ENCODE measurements around the gene BBX.

GRCh38 chr3:107599772-107600145, 77.0 kb downstream of the BBX start:
- TF ChIP-seq CTCF (conservative IDR thresholded peaks at IDR 0.05; ENCODE audit: low read depth, low read length) (no peak), POLR2A (IDR thresholded peaks at IDR 0.05; ENCODE audit: low read depth, low read length) (no peak), BHLHE40 (IDR thresholded peaks at IDR 0.05; ENCODE audit: low read depth, low read length) (no peak), MXI1 (IDR thresholded peaks at IDR 0.05; ENCODE audit: borderline replicate concordance, low read depth, low read length) (no peak), SMC3 (IDR thresholded peaks at IDR 0.05; ENCODE audit: low read depth, low read length) (no peak), USF2 (IDR thresholded peaks at IDR 0.05; ENCODE audit: low read depth, low read length) (no peak), MAZ (IDR thresholded peaks at IDR 0.05; ENCODE audit: borderline replicate concordance, low read depth, low read length) (no peak), RAD21 (IDR thresholded peaks at IDR 0.05; ENCODE audit: low read length) (no peak), RFX5 (IDR thresholded peaks at IDR 0.05; ENCODE audit: low read depth, low read length) (no peak), CEBPB (IDR thresholded peaks at IDR 0.05; ENCODE audit: low read depth, low read length) (no peak), FOS (IDR thresholded peaks at IDR 0.05; ENCODE audit: low read depth, low read length) (no peak), MAFK (IDR thresholded peaks at IDR 0.05; ENCODE audit: low read depth, low read length) (no peak)

Data from IMR-90 (cell line).